Panc1 (cell line): Measurements from ENCODE around the gene ARFGEF3.

ENCODE experiments used
- CTCF ChIP-seq: fragments of 450-650 bp; IDR thresholded peaks from 2 replicates; pipeline ENCODE4 v1.5.1; 2017; ENCODE audit warnings: mild to moderate bottlenecking
- REST ChIP-seq, 2 experiments: IDR thresholded peaks; 2 replicates each; pipeline ENCODE4 v1.6.1; 2011 to 2012; ENCODE audit warnings: low read depth in 2 of 2, control low read depth in 1 of 2, low read length in 1 of 2, mild to moderate bottlenecking in 1 of 2, moderate library complexity in 1 of 2; ENCODE audit not compliant: insufficient read depth in 1 of 2

- no peak for TF ChIP-seq CTCF
- no peak for TF ChIP-seq REST (IDR thresholded peaks at IDR 0.05; ENCODE audit: insufficient read depth in 1 of 2, low read depth in 2 of 2, low read length in 1 of 2)
Measured at GRCh38 chr6:138328210-138328609, 166.5 kb downstream of the ARFGEF3 start.
